Keratinocyte (primary cell): ENCODE results near the gene TOX2. TPM values are rescaled to one million over a fixed set of nuclear protein-coding genes. Genes with fewer than 3 reads are reported as not detected.

Experiments
- DNase-seq: peaks from one replicate; pipeline ENCODE4 v3.0.0-alpha.2; 2011; ENCODE audit warnings: low read depth, missing footprints, low spot score
- FAIRE-seq: peaks from 2 replicates; lab custom pipeline; 2011; peaks lifted over from hg19 to GRCh38; lab: Jason Lieb, UNC
- H2AFZ ChIP-seq: 2 replicates; pipeline ENCODE4 v1.6.0; 2012; ENCODE audit warnings: low read length, control low read depth, inconsistent platforms; ENCODE audit not compliant: control insufficient read depth
- H3K27ac ChIP-seq: 2 replicates; pipeline ENCODE4 v1.5.1; 2011; ENCODE audit warnings: low read length; ENCODE audit not compliant: control insufficient read depth, insufficient read depth
- H3K27me3 ChIP-seq: 3 replicates; pipeline ENCODE4 v1.6.0; 2011; ENCODE audit warnings: low read length; ENCODE audit not compliant: control insufficient read depth, insufficient read depth; ENCODE audit errors: extremely low read depth
- H3K36me3 ChIP-seq, 2 experiments: 2 replicates in 1 of 2; 3 replicates in 1 of 2; pipeline ENCODE4 v1.5.1; 2011; ENCODE audit warnings: low read length in 2 of 2, mild to moderate bottlenecking in 1 of 2; ENCODE audit not compliant: control insufficient read depth in 2 of 2, insufficient read depth in 2 of 2; ENCODE audit errors: extremely low read depth in 1 of 2
- H3K4me1 ChIP-seq: 3 replicates; pipeline ENCODE4 v1.5.1; 2011; ENCODE audit warnings: low read length; ENCODE audit not compliant: control insufficient read depth, insufficient read depth; ENCODE audit errors: extremely low read depth
- H3K4me2 ChIP-seq: 3 replicates; pipeline ENCODE4 v1.6.0; 2011; ENCODE audit warnings: low read depth, low read length; ENCODE audit not compliant: control insufficient read depth, insufficient read depth; ENCODE audit errors: extremely low read depth
- H3K4me3 ChIP-seq, 3 experiments: fragments of 200-600 bp in 1 of 3; sonication (generic) in 1 of 3; 2 replicates in 2 of 3; 3 replicates in 1 of 3; pipeline ENCODE4 v1.5.1; 2011 to 2016; ENCODE audit warnings: low read length in 3 of 3, mild to moderate bottlenecking in 3 of 3, control low read depth in 2 of 3, inconsistent platforms in 1 of 3, low read depth in 1 of 3, mixed read lengths in 1 of 3, mixed run types in 1 of 3, moderate library complexity in 1 of 3; ENCODE audit not compliant: control insufficient read depth in 2 of 3, insufficient read depth in 2 of 3; ENCODE audit errors: extremely low read depth in 1 of 3
- H3K79me2 ChIP-seq: 2 replicates; pipeline ENCODE4 v1.6.0; 2012; ENCODE audit warnings: low read length; ENCODE audit not compliant: control insufficient read depth, insufficient read depth
- H3K9ac ChIP-seq: 3 replicates; pipeline ENCODE4 v1.6.0; 2011; ENCODE audit warnings: low read length; ENCODE audit not compliant: control insufficient read depth, insufficient read depth; ENCODE audit errors: extremely low read depth
- H3K9me1 ChIP-seq: 3 replicates; pipeline ENCODE4 v1.6.0; 2011; ENCODE audit warnings: low read length; ENCODE audit not compliant: control insufficient read depth, insufficient read depth; ENCODE audit errors: extremely low read depth
- H3K9me3 ChIP-seq: 2 replicates; pipeline ENCODE4 v1.5.1; 2012; ENCODE audit warnings: low read depth, low read length; ENCODE audit not compliant: control insufficient read depth
- H4K20me1 ChIP-seq: 3 replicates; pipeline ENCODE4 v1.6.0; 2011; ENCODE audit warnings: low read length; ENCODE audit not compliant: control insufficient read depth, insufficient read depth; ENCODE audit errors: extremely low read depth
- EZH2 ChIP-seq: IDR thresholded peaks from one replicate; pipeline ENCODE4 v1.6.1; 2012; ENCODE audit warnings: inconsistent platforms, mild to moderate bottlenecking, low read length, moderate library complexity
- dilution Hi-C: fragments of 300-500 bp; cut with MboI; formaldehyde crosslinking; loops from one replicate; pipeline ENCODE4 v1.7.0; 2020; ENCODE audit warnings: low sequenced_read_pairs; ENCODE audit not compliant: extremely low pct_ligation_motif_present
- polyA minus RNA-seq, 3 experiments: library from RNA; depleted of rRNA, polyadenylated mRNA; stranded (reverse); fragments of >200 nt; gene quantifications; 1 replicate in 1 of 3; 2 replicates in 1 of 3; 3 replicates in 1 of 3; pipeline ENCODE4 v1.2.3, GENCODE V29; 2011
- polyA plus RNA-seq, 5 experiments: library from polyadenylated mRNA; depleted of rRNA in 3 of 5; stranded (reverse) in 3 of 5; stranded (forward) in 1 of 5; unstranded in 1 of 5; fragments of >200 nt; gene quantifications; 1 replicate in 1 of 5; 2 replicates in 3 of 5; 3 replicates in 1 of 5; pipeline versions ENCODE4 v1.2.1 to v1.2.3, GENCODE V29; 2011 to 2012; ENCODE audit warnings: missing spikeins in 2 of 5, low read depth in 1 of 5, low replicate concordance in 1 of 5
- TF ChIP-seq, protein P1 (sequence below), 3 experiments: IDR thresholded peaks in 1 of 3; conservative IDR thresholded peaks in 1 of 3; optimal IDR thresholded peaks in 1 of 3; 2 replicates in 2 of 3; 3 replicates in 1 of 3; pipeline versions ENCODE3 to v1.5.1; 2011; ENCODE audit warnings: low read length in 3 of 3, mild to moderate bottlenecking in 3 of 3, moderate library complexity in 2 of 3, control low read depth in 1 of 3, inconsistent platforms in 1 of 3; ENCODE audit not compliant: insufficient read depth in 2 of 3; ENCODE audit errors: extremely low read depth in 1 of 3

Gene TOX2, protein sequence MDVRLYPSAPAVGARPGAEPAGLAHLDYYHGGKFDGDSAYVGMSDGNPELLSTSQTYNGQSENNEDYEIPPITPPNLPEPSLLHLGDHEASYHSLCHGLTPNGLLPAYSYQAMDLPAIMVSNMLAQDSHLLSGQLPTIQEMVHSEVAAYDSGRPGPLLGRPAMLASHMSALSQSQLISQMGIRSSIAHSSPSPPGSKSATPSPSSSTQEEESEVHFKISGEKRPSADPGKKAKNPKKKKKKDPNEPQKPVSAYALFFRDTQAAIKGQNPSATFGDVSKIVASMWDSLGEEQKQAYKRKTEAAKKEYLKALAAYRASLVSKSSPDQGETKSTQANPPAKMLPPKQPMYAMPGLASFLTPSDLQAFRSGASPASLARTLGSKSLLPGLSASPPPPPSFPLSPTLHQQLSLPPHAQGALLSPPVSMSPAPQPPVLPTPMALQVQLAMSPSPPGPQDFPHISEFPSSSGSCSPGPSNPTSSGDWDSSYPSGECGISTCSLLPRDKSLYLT
- 0.04 to 0.76 TPM (median 0.20 TPM) in 3 replicates for polyA plus RNA-seq
- 0.19 TPM for polyA plus RNA-seq (2011; ENCODE audit: low read depth)
- polyA plus RNA-seq (2011; cell fraction: cytosol; rRNA removed) = 0.32 and 0.61 TPM in 2 replicates
- polyA plus RNA-seq (2011; cell fraction: nucleus; rRNA removed) = 0.27 and 0.37 TPM in 2 replicates
- 0.28 and 1.4 TPM in 2 replicates for polyA plus RNA-seq (2012; ENCODE audit: low replicate concordance)
- polyA minus RNA-seq = 0.26 to 1.1 TPM in 2 of 3 replicates, not detected in the other
- polyA minus RNA-seq (2011; cell fraction: cytosol; rRNA and poly(A)+ RNA removed) = not detected
- 0.31 TPM in 1 of 2 replicates, not detected in the other for polyA minus RNA-seq (2011; cell fraction: nucleus; rRNA and poly(A)+ RNA removed)

DNA sequence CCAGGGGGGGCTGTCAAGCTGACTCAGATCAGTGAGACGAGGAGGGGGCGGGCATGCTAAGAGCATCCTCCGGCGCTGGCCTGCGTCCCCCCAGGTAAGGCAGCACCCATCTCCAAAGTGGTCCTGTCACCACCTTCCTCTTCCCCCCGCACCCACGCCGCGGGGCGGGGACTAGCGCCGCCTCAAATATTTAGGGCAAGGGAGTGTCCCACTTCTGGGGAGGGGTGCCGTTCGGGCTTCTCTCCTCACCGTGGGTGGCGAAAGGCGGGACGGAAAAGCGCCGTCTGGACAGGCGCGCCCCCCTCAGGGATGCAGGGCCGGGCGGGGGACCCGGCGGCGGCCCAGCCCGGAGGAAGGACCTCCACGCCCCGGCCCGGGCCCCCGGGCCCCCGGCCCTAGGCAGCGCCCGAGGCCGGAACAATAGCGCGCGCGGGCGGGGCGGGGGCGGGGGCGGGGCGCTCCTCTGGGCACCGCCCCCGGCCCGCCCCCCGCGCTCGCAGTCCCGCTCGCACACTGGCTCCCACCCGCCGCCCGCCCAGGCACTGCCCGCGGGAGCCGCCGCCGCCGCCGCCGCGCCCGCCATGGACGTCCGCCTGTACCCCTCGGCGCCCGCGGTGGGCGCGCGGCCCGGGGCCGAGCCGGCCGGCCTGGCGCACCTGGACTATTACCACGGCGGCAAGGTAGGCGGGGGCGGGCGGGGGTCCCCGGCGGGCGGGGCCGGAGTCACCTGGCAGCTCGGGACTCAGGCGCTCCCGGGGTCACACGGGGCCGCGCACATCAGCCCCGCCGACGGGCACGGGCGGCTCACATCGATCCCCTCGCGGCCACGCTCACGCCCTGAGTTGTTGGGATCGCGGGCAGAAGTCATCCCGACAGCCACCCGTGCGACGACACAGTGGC lies at the start of gene TOX2:
Gene TOX2 (plus strand): TSS at position 542 of the 900 bp plus-strand sequence. CDS start 40 bp downstream, at position 582.
- Histone ChIP-seq H3K4me3 (peak within 1 kb of the TSS; percentile 17 to 47 (median 29)), H2AFZ (peak within 1 kb of the TSS; percentile 34), H3K4me1 (peaks cover 8% of the 10 kb centered on the region), H3K36me3 (no peaks in the 10 kb centered on the region), H3K9me3 (no peaks in the 10 kb centered on the region), H3K79me2 (no peaks in the 10 kb centered on the region), H3K9ac (no peak within 1 kb of the TSS), H3K4me2 (peak within 1 kb of the TSS; percentile 45), H4K20me1 (no peaks in the 10 kb centered on the region), H3K27ac (no peak within 1 kb of the TSS), H3K9me1 (no peaks in the 10 kb centered on the region), H3K27me3 (peaks cover 40% of the 10 kb centered on the region)
- TF ChIP-seq EZH2 = no peak
- TF ChIP-seq, protein P1, sequence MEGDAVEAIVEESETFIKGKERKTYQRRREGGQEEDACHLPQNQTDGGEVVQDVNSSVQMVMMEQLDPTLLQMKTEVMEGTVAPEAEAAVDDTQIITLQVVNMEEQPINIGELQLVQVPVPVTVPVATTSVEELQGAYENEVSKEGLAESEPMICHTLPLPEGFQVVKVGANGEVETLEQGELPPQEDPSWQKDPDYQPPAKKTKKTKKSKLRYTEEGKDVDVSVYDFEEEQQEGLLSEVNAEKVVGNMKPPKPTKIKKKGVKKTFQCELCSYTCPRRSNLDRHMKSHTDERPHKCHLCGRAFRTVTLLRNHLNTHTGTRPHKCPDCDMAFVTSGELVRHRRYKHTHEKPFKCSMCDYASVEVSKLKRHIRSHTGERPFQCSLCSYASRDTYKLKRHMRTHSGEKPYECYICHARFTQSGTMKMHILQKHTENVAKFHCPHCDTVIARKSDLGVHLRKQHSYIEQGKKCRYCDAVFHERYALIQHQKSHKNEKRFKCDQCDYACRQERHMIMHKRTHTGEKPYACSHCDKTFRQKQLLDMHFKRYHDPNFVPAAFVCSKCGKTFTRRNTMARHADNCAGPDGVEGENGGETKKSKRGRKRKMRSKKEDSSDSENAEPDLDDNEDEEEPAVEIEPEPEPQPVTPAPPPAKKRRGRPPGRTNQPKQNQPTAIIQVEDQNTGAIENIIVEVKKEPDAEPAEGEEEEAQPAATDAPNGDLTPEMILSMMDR (optimal IDR thresholded peaks at IDR 0.05 in 1 of 3, IDR thresholded peaks at IDR 0.05 in 1 of 3, conservative IDR thresholded peaks at IDR 0.05 in 1 of 3; ENCODE audit: extremely low read depth in 1 of 3, insufficient read depth in 2 of 3, low read length in 3 of 3) = no peak
- dilution Hi-C loops = no loop called here
- FAIRE-seq (no peak), DNase-seq (no peak)

DNA sequence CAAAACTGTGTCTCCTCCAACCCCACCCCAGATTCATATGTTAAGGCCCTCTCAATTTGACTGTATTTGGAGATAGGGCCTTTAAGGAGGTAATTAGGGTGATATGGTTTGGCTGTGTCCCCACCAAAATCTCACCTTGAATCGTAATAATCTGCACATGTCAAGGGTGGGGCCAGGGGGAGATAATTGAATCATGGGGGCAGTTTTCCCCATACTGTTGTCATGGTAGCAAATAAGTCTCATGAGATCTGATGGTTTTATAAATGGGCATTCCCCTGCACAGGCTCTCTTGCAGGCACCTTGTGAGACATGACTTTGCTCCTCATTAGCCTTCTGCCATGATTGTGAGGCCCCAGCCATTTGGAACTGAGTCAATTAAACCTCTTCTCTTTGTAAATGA lies 46.6 kb upstream of the TOX2 start:
- Histone ChIP-seq H3K79me2 (no peaks in the 10 kb centered on the region), H3K36me3 (no peaks in the 10 kb centered on the region), H3K9me1 (no peaks in the 10 kb centered on the region), H3K27ac (no peak overlapping the region), H3K9me3 (no peaks in the 10 kb centered on the region), H3K4me2 (no peak overlapping the region), H3K4me3 (no peak overlapping the region), H3K9ac (no peak overlapping the region), H2AFZ (no peak overlapping the region), H4K20me1 (no peaks in the 10 kb centered on the region), H3K27me3 (no peaks in the 10 kb centered on the region), H3K4me1 (no peaks in the 10 kb centered on the region)
- FAIRE-seq = no peak
- dilution Hi-C loops = no loop called here
- TF ChIP-seq EZH2 = no peak
- TF ChIP-seq, protein P1 (optimal IDR thresholded peaks at IDR 0.05 in 1 of 3, IDR thresholded peaks at IDR 0.05 in 1 of 3, conservative IDR thresholded peaks at IDR 0.05 in 1 of 3; ENCODE audit: extremely low read depth in 1 of 3, insufficient read depth in 2 of 3, low read length in 3 of 3) = no peak
- DNase-seq = no peak
